ENCODE results near the gene STAT6.

DNA sequence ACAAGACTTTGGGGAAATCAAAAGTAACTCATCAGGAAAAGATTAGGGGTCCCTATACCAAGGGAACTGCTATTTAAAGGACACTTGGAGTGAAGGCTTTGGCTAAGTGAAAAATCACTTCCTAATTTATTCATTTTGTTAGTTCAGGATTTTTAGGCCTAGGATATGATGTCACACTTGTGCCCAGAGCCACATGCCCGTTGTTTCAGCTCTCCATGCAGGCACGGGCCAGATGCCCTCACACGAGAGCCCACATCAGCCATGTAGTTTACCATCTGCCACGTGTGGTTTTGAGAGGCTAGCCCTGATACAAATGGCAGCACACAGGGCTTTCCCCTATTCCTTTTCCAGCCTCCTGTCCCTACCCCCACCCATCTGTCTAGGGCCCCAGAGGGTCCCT, 48.1 kb upstream of the STAT6 start:
- no peak for TF ChIP-seq CTCF (IDR thresholded peaks at IDR 0.05; ENCODE audit: insufficient read depth, low read depth, low read length)
- TF ChIP-seq EZH2 (IDR thresholded peaks at IDR 0.05; ENCODE audit: insufficient read depth, low read length), result no peak

All from astrocyte (in vitro differentiated cells and primary cell).